Mesenchymal stem cell (in vitro differentiated cells and primary cell): ENCODE results near the gene INO80B.
A peak's percentile ranks its signal among the peaks of the same experiment; 100 is the strongest.

ENCODE experiments used
- DNase-seq: peaks from one replicate; pipeline ENCODE4 v3.0.0-alpha.2; 2013
- H2AFZ ChIP-seq: one replicate; pipeline ENCODE4 v1.6.1; 2013; ENCODE audit warnings: low read depth, mild to moderate bottlenecking, control low read depth, inconsistent platforms, low read length, moderate library complexity
- H2AK5ac ChIP-seq: 2 replicates; pipeline ENCODE4 v1.6.1; 2013; ENCODE audit warnings: low read length, moderate library complexity, mild to moderate bottlenecking, inconsistent platforms; ENCODE audit not compliant: severe bottlenecking
- H2BK120ac ChIP-seq: one replicate; pipeline ENCODE4 v1.6.1; 2013; ENCODE audit warnings: low read depth, mild to moderate bottlenecking, inconsistent platforms, low read length, moderate library complexity
- H2BK12ac ChIP-seq, 2 experiments: one replicate each; pipeline ENCODE4 v1.6.1; 2013; ENCODE audit warnings: inconsistent platforms in 2 of 2, low read length in 2 of 2, mild to moderate bottlenecking in 2 of 2, moderate library complexity in 2 of 2, control low read depth in 1 of 2
- H2BK15ac ChIP-seq: one replicate; pipeline ENCODE4 v1.6.1; 2013; ENCODE audit warnings: mild to moderate bottlenecking, low read depth, inconsistent platforms; ENCODE audit not compliant: poor library complexity, severe bottlenecking
- H2BK5ac ChIP-seq: 2 replicates; pipeline ENCODE4 v1.6.1; 2013; ENCODE audit warnings: low read depth, mild to moderate bottlenecking, low read length, control low read depth, inconsistent platforms; ENCODE audit not compliant: poor library complexity, severe bottlenecking
- H3K14ac ChIP-seq, 2 experiments: one replicate each; pipeline ENCODE4 v1.6.1; 2013; ENCODE audit warnings: inconsistent platforms in 2 of 2, low read length in 2 of 2, control low read depth in 1 of 2, mild to moderate bottlenecking in 1 of 2, moderate library complexity in 1 of 2
- H3K18ac ChIP-seq, 2 experiments: one replicate each; pipeline ENCODE4 v1.6.1; 2013; ENCODE audit warnings: inconsistent platforms in 2 of 2, low read length in 2 of 2, control low read depth in 1 of 2, low read depth in 1 of 2, mild to moderate bottlenecking in 1 of 2
- H3K23ac ChIP-seq, 2 experiments: one replicate each; pipeline ENCODE4 v1.6.1; 2013; ENCODE audit warnings: inconsistent platforms in 2 of 2, low read length in 2 of 2, mild to moderate bottlenecking in 2 of 2, moderate library complexity in 2 of 2, control low read depth in 1 of 2
- H3K27ac ChIP-seq: 2 replicates; pipeline ENCODE4 v1.5.1; 2013; ENCODE audit warnings: mild to moderate bottlenecking, moderate library complexity, low read length, control low read depth, inconsistent platforms; ENCODE audit not compliant: poor library complexity, severe bottlenecking
- H3K27me3 ChIP-seq, 2 experiments: 2 replicates each; pipeline versions ENCODE4 v1.6.1 to v1.7.0; 2013; ENCODE audit warnings: low read length in 2 of 2, mild to moderate bottlenecking in 2 of 2, moderate library complexity in 2 of 2, control low read depth in 1 of 2, inconsistent platforms in 1 of 2; ENCODE audit not compliant: control insufficient read depth in 1 of 2, insufficient read depth in 1 of 2
- H3K36me3 ChIP-seq, 2 experiments: 2 replicates each; pipeline versions ENCODE4 v1.6.1 to v1.7.0; 2013; ENCODE audit warnings: low read length in 2 of 2, control low read depth in 1 of 2, inconsistent platforms in 1 of 2, low read depth in 1 of 2, mild to moderate bottlenecking in 1 of 2; ENCODE audit not compliant: insufficient read depth in 2 of 2, control insufficient read depth in 1 of 2
- H3K4ac ChIP-seq, 2 experiments: one replicate each; pipeline ENCODE4 v1.6.1; 2013; ENCODE audit warnings: inconsistent platforms in 2 of 2, low read length in 2 of 2, mild to moderate bottlenecking in 2 of 2, moderate library complexity in 2 of 2, control low read depth in 1 of 2, low read depth in 1 of 2
- H3K4me1 ChIP-seq: 2 replicates; pipeline ENCODE4 v1.6.1; 2013; ENCODE audit warnings: low read depth, low read length, control low read depth; ENCODE audit not compliant: control insufficient read depth, insufficient read depth
- H3K4me2 ChIP-seq: 2 replicates; pipeline ENCODE4 v1.6.1; 2013; ENCODE audit warnings: low read length, mild to moderate bottlenecking, inconsistent platforms; ENCODE audit not compliant: poor library complexity, severe bottlenecking
- H3K4me3 ChIP-seq, 2 experiments: 2 replicates each; pipeline versions ENCODE4 v1.5.1 to v1.7.0; 2013; ENCODE audit warnings: low read length in 2 of 2, mild to moderate bottlenecking in 2 of 2, control low read depth in 1 of 2, low read depth in 1 of 2; ENCODE audit not compliant: insufficient read depth in 1 of 2
- H3K79me1 ChIP-seq: replicated peaks from 2 replicates; pipeline ENCODE4 v1.6.1; 2013; ENCODE audit warnings: mild to moderate bottlenecking, control low read depth, low read length, inconsistent platforms; ENCODE audit not compliant: poor library complexity, severe bottlenecking
- H3K9ac ChIP-seq: 2 replicates; pipeline ENCODE4 v1.7.0; 2013; ENCODE audit warnings: mild to moderate bottlenecking, low read length, moderate library complexity
- H3K9me3 ChIP-seq: 2 replicates; pipeline ENCODE4 v1.7.0; 2013; ENCODE audit warnings: mild to moderate bottlenecking, low read length; ENCODE audit not compliant: control insufficient read depth
- H4K8ac ChIP-seq: one replicate; pipeline ENCODE4 v1.6.1; 2013; ENCODE audit warnings: inconsistent platforms, mild to moderate bottlenecking, low read length, moderate library complexity
- H4K91ac ChIP-seq: one replicate; pipeline ENCODE4 v1.6.1; 2013; ENCODE audit warnings: mild to moderate bottlenecking, low read length, inconsistent platforms
- WGBS: methylation state at CpG from one replicate; pipeline ENCODE4 v1.1.7; 2013; ENCODE audit warnings: mixed read lengths; 5-methylcytosine and 5-hydroxymethylcytosine counted together

Gene INO80B

GRCh38 chr2:74481431-74481830, 26.5 kb downstream of the INO80B start:
- Histone ChIP-seq H2AK5ac (no peak overlapping the region), H3K27me3 (no peaks in the 10 kb centered on the region), H3K4me2 (peak overlapping the region; percentile 77), H3K23ac (no peak overlapping the region), H2BK5ac (no peak overlapping the region), H3K9me3 (no peaks in the 10 kb centered on the region), H2BK120ac (no peak overlapping the region), H3K4me1 (peaks cover 18% of the 10 kb centered on the region), H3K9ac (peak overlapping the region; percentile 94), H3K4me3 (peak overlapping the region; percentile 82 to 93), H3K14ac (no peak overlapping the region), H3K27ac (no peak overlapping the region), H3K36me3 (peaks cover 20 to 46% of the 10 kb centered on the region in 2 experiments), H3K18ac (no peak overlapping the region), H2BK12ac (no peak overlapping the region), H2BK15ac (no peak overlapping the region), H2AFZ (no peak overlapping the region), H3K4ac (no peak overlapping the region), H3K79me1 (peaks cover 28% of the 10 kb centered on the region), H4K8ac (no peak overlapping the region), H4K91ac (no peak overlapping the region)
- 70% methylated on average over 3 of the region's 3 CpGs for WGBS
- DNase-seq, result no peak

- Histone ChIP-seq H4K91ac (peak overlapping the region; percentile 79), H3K4ac (peak overlapping the region in 1 of 2 experiments; percentile 55), H2AK5ac (no peak overlapping the region), H2BK5ac (no peak overlapping the region), H3K18ac (peak overlapping the region; percentile 87 to 92), H3K4me3 (peak overlapping the region; percentile 82 to 93), H4K8ac (peak overlapping the region; percentile 89), H3K4me1 (peaks cover 18% of the 10 kb centered on the region), H3K23ac (peak overlapping the region in 1 of 2 experiments; percentile 40), H2BK12ac (no peak overlapping the region), H3K79me1 (peaks cover 31% of the 10 kb centered on the region), H3K4me2 (peak overlapping the region; percentile 77), H3K14ac (peak overlapping the region in 1 of 2 experiments; percentile 50), H2AFZ (peak overlapping the region; percentile 46), H2BK120ac (no peak overlapping the region), H2BK15ac (peak overlapping the region; percentile 45), H3K9ac (peak overlapping the region; percentile 94), H3K9me3 (no peaks in the 10 kb centered on the region), H3K27ac (peak overlapping the region; percentile 70), H3K27me3 (no peaks in the 10 kb centered on the region), H3K36me3 (peaks cover 17 to 46% of the 10 kb centered on the region in 2 experiments)
- DNase-seq, result peak; percentile 37
- under 1% methylated on average over 73 of the region's 80 CpGs for WGBS
Measured at GRCh38 chr2:74481961-74482800, 27.3 kb downstream of the INO80B start.

DNA sequence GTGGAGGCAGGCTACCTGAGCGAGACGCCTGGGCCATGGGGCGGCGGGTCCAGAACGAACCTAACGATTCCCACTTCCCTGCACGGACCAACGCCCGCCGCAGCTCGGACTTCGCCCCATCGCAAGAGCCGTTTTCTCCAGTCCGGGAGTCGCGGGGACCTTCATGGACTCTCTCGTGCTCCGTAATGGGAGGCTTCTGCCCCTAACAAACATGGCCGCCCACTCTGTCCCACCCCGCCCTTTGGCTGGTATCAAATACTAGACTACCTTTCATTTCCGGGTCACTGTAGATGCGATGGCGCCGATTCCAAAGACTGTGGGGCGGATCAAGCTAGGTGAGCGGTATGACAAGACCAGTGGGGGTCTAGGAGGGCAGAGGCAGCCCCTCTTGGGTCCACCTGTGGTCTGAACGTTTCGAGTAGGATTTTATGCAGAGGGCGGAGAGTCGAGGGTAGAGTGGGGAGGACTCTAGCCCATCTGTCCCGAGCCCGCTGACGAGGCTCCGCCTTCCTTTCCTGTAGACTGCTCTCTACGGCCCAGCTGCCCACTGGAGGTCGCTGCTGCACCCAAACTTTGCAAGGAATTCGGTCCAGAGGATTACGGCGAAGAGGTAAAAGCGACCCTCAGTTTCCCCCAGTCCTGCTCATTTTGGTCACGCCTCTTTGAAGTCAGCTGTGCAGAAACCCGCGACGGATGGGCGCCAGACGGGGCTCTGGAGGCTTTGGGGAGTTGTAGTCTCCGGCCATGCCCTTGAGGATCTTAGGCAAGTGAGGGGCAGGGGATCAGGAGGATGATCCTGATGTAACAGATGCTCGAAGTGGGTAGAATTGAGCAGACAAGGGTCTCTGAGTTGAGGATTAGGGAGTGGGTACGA, 28.2 kb downstream of the INO80B start, which contains the start of the genes CCDC142 and TTC31:
TSS of gene CCDC142 (minus strand) at position 198 of the 874 bp plus-strand sequence. CDS start at position 37, 161 bp downstream.
TSS of gene TTC31 (plus strand) at position 281 of the 874 bp plus-strand sequence. CDS start at position 296, 15 bp downstream.
- Histone ChIP-seq H3K9me3 (no peaks in the 10 kb centered on the region), H2BK120ac (no peak within 1 kb of the TSS), H3K23ac (peak within 1 kb of the TSS in 1 of 2 experiments; percentile 40), H3K4me3 (peak within 1 kb of the TSS; percentile 82 to 93), H4K8ac (peak within 1 kb of the TSS; percentile 89), H2AFZ (peak within 1 kb of the TSS; percentile 73), H3K18ac (peak within 1 kb of the TSS; percentile 87 to 98), H3K79me1 (peaks cover 28% of the 10 kb centered on the region), H3K4ac (peak within 1 kb of the TSS in 1 of 2 experiments; percentile 75), H3K4me2 (peak within 1 kb of the TSS; percentile 98), H3K9ac (peak within 1 kb of the TSS; percentile 94), H3K27ac (peak within 1 kb of the TSS; percentile 85), H2BK12ac (no peak within 1 kb of the TSS), H3K27me3 (no peaks in the 10 kb centered on the region), H2BK5ac (peak within 1 kb of the TSS; percentile 85), H2AK5ac (no peak within 1 kb of the TSS), H4K91ac (peak within 1 kb of the TSS; percentile 79), H3K4me1 (peaks cover 18% of the 10 kb centered on the region), H3K36me3 (peaks cover 12 to 45% of the 10 kb centered on the region in 2 experiments), H2BK15ac (peak within 1 kb of the TSS; percentile 45), H3K14ac (peak within 1 kb of the TSS in 1 of 2 experiments; percentile 50)
- 2% methylated on average over 48 of the region's 50 CpGs for WGBS
- peak; percentile 97 for DNase-seq
